Ascending aorta (tissue), 2 donors: Measurements from ENCODE around the gene PNPLA6. TPM values are rescaled to one million over a fixed set of nuclear protein-coding genes. Genes with fewer than 3 reads are reported as not detected.

Experiments used
- DNase-seq, 2 donors: peaks; one replicate each; pipeline ENCODE4 v3.0.0-alpha.2; 2019; ENCODE audit warnings: low spot score in 2 of 2
- H3K27ac ChIP-seq, 2 donors: fragments of 200-600 bp; sonication (generic); one replicate each; pipeline ENCODE4 v1.5.1; 2016 to 2017; ENCODE audit warnings: mild to moderate bottlenecking in 1 of 2
- H3K27me3 ChIP-seq: fragments of 200-600 bp; sonication (generic); one replicate; pipeline ENCODE4 v1.5.1; 2017
- H3K36me3 ChIP-seq, 2 donors: fragments of 200-600 bp; sonication (generic); one replicate each; pipeline ENCODE4 v1.5.1; 2016
- H3K4me1 ChIP-seq, 2 donors: fragments of 200-600 bp; sonication (generic); one replicate each; pipeline ENCODE4 v1.5.1; 2016 to 2017; ENCODE audit warnings: mild to moderate bottlenecking in 1 of 2
- H3K4me3 ChIP-seq, 2 donors: fragments of 200-600 bp; sonication (generic); one replicate each; pipeline ENCODE4 v1.5.1; 2016 to 2017; ENCODE audit warnings: mild to moderate bottlenecking in 1 of 2
- H3K9me3 ChIP-seq, 2 donors: fragments of 200-600 bp; sonication (generic); one replicate each; pipeline ENCODE4 v1.5.1; 2016
- intact Hi-C: fragments of 100-400 bp; cut with DNase I; formaldehyde crosslinking; loops from one replicate; pipeline ENCODE4 v1.15.1; 2023
- total RNA-seq: library from RNA; depleted of rRNA; stranded (reverse); fragments of >200 nt; gene quantifications from one replicate; pipeline ENCODE4 v1.1.0, GENCODE V29; 2016
- TF ChIP-seq, protein P1 (sequence below), 3 experiments: fragments of 200-600 bp in 2 of 3; fragments of 450-650 bp in 1 of 3; sonication (generic) in 2 of 3; IDR thresholded peaks; one replicate each; pipeline ENCODE4 v1.5.1; 2016 to 2019; ENCODE audit warnings: antibody characterized with exemption in 3 of 3, mild to moderate bottlenecking in 1 of 3, moderate library complexity in 1 of 3

Gene PNPLA6
- total RNA-seq, 1 donor from 2014 or later, result 190 TPM

DNA sequence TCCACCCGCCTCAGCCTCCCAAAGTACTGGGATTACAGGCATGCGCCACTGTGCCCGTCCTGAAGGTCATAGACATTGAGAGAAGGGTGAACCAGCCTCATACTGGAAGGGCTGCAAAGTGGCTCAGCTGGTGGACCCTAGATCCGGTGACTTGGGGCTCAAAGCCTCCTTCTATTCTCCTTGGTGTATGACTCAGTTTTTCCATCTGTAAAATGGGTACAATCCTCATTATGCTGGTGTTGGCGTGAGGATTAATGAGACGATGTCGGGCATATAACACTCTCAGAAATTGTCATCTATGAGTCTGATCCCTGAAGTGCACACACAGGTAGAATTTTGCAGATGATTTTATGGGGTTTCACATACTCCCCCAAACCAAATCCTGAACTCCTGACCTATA, 54.3 kb downstream of the PNPLA6 start:
- no peaks in the 10 kb centered on the region for H3K36me3 ChIP-seq
- TF ChIP-seq, protein P1, sequence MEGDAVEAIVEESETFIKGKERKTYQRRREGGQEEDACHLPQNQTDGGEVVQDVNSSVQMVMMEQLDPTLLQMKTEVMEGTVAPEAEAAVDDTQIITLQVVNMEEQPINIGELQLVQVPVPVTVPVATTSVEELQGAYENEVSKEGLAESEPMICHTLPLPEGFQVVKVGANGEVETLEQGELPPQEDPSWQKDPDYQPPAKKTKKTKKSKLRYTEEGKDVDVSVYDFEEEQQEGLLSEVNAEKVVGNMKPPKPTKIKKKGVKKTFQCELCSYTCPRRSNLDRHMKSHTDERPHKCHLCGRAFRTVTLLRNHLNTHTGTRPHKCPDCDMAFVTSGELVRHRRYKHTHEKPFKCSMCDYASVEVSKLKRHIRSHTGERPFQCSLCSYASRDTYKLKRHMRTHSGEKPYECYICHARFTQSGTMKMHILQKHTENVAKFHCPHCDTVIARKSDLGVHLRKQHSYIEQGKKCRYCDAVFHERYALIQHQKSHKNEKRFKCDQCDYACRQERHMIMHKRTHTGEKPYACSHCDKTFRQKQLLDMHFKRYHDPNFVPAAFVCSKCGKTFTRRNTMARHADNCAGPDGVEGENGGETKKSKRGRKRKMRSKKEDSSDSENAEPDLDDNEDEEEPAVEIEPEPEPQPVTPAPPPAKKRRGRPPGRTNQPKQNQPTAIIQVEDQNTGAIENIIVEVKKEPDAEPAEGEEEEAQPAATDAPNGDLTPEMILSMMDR (IDR thresholded peaks at IDR 0.05), result no peak
- H3K9me3 ChIP-seq, result no peaks in the 10 kb centered on the region
- intact Hi-C loops, result no loop called here
- H3K4me1 ChIP-seq, result no peaks in the 10 kb centered on the region
- H3K27ac ChIP-seq, result no peak overlapping the region
- no peak for DNase-seq
- no peaks in the 10 kb centered on the region for H3K27me3 ChIP-seq
- no peak overlapping the region for H3K4me3 ChIP-seq

DNA sequence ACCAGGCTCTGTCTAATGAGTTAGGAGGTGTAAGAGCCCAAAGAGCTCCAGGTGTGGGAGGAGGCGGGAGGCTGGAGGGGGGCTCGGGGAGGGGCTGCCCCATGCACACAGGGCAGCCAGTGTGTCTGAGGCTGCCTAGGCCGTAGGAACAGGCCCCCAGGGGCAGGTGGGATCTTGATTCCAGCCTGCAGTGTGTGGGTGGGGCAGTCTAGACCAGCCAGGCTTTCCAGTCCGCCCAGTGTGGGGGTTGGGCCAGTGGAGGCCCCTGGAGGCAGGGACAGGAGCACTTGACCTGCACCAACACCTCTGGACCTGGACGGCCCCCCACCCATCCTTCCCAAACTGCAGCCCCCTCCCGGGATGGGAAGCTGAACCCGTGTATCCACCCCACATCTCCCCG, 54.7 kb downstream of the PNPLA6 start:
- TF ChIP-seq, protein P1 (IDR thresholded peaks at IDR 0.05), result no peak
- H3K27ac ChIP-seq, result no peak overlapping the region
- no peaks in the 10 kb centered on the region for H3K4me1 ChIP-seq
- DNase-seq, result no peak
- intact Hi-C loops, result no loop called here
- H3K4me3 ChIP-seq, result no peak overlapping the region
- H3K36me3 ChIP-seq, result no peaks in the 10 kb centered on the region
- no peaks in the 10 kb centered on the region for H3K27me3 ChIP-seq
- H3K9me3 ChIP-seq, result no peaks in the 10 kb centered on the region

DNA sequence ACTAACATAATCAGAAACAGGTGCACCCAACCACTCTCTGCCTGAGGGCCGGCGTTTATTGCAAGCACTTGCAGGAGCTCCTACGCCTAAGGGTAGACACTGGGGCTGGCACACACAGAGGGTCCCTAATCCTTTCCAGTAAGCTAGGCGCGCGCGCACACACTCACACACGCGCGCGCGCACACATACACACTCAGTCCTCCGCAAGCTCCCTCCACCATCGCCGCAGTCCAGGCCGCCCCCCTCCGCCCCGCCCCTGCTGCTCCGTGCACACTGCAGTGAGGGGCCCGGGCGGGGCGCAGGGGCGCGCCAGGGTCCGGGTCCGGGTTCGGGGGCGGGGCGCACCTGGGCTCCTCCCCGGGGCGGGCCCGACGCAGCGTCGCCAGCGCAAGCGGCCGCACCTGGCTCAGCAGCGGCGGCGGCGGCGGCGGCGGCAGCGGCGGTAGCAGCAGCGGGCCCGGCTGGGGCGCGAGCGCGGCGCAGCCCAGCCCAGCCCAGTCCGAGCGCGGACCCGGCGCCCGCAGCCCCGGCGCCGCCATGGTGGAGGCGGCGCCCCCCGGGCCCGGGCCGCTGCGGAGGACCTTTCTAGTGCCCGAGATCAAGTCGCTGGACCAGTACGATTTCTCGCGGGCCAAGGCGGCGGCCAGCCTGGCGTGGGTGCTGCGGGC, 60.1 kb downstream of the PNPLA6 start, which contains the start of gene CAMSAP3:
Gene CAMSAP3, plus strand, starts transcription at position 398 of the 668 bp plus-strand sequence. Its CDS starts 140 bp downstream, at position 538.
- no peaks in the 10 kb centered on the region for H3K9me3 ChIP-seq
- TF ChIP-seq, protein P1 (IDR thresholded peaks at IDR 0.05), result no peak
- H3K4me1 ChIP-seq, result no peaks in the 10 kb centered on the region
- H3K36me3 ChIP-seq, result no peaks in the 10 kb centered on the region
- intact Hi-C loops, result no loop called here
- peak within 1 kb of the TSS; percentile 41 to 43 for H3K4me3 ChIP-seq
- H3K27me3 ChIP-seq, result peaks cover 5% of the 10 kb centered on the region
- H3K27ac ChIP-seq, result no peak within 1 kb of the TSS
- DNase-seq, result no peak

DNA sequence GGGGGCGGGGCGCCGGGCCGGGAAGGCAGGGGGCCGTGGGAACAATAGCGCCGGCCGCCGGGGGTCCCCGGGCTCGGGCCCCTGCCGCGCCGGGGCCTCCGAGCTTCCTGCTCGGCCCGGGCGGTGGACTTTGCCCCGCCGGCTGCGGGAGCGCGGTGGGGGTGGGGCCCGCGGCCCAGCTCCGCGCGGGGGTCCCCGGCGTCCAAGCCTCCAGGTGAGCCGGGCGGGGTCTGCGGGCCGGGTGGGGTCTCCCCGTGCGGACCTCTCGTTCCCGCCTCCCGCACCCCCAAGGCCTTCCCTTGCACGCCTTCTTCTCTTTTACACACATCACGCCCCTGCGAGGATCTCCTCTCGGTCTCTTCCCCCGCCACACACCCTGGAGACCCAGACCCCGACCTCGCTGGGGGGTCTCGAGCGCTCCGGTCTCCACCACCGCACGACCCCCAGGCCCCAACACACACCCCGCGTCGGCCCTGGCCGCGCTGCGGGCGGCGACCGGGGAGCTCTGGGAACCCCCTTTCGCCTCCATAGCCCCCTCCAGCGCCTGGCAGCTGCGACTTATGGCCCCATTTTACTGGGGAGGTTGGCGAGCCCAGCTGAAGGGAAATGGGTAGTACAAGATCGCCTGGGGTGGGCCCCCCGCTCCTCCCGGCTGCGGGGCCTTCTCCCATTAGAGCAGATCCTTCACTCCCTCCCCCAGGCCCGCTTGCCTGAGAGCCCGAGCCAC, 60.9 kb downstream of the PNPLA6 start:
- Histone ChIP-seq H3K27me3 (peaks cover 5% of the 10 kb centered on the region), H3K36me3 (no peaks in the 10 kb centered on the region), H3K9me3 (no peaks in the 10 kb centered on the region), H3K27ac (no peak overlapping the region), H3K4me1 (no peaks in the 10 kb centered on the region), H3K4me3 (peak overlapping the region; percentile 22 to 43)
- TF ChIP-seq, protein P1 (IDR thresholded peaks at IDR 0.05), result no peak
- intact Hi-C loops, result no loop called here
- DNase-seq, result no peak

DNA sequence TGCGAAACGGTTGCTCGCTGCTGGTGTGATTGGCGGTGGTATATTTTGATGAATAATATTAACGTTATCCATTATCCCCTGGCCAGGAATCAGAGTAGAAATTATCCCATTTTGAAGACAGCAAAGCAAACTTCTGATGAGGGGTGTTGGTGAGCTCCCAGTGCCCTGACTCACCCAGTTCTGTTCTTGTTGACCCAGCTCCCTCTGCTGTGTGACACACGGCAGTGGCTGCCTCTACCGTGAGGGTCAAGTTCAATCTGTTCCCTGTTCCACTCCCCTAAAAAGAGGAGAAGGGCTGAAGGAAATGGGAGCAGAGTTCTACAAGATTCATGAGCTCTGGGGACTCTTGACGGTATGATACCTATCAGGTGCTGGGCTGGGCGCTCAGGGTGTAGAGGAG, 62.2 kb downstream of the PNPLA6 start:
- Histone ChIP-seq H3K36me3 (no peaks in the 10 kb centered on the region), H3K9me3 (no peaks in the 10 kb centered on the region), H3K4me1 (no peaks in the 10 kb centered on the region), H3K27me3 (peaks cover 10% of the 10 kb centered on the region), H3K27ac (no peak overlapping the region), H3K4me3 (no peak overlapping the region)
- no peak for DNase-seq
- intact Hi-C loops, result no loop called here
- TF ChIP-seq, protein P1 (IDR thresholded peaks at IDR 0.05), result no peak
